ENCODE results near the gene LRP2. TPM values are rescaled to one million over a fixed set of nuclear protein-coding genes. Genes with fewer than 3 reads are reported as not detected.

Gene LRP2
- total RNA-seq, 3 donors from 2014 or later (not counting 1 experiment from before 2014, with no cell fraction given): not detected

DNA sequence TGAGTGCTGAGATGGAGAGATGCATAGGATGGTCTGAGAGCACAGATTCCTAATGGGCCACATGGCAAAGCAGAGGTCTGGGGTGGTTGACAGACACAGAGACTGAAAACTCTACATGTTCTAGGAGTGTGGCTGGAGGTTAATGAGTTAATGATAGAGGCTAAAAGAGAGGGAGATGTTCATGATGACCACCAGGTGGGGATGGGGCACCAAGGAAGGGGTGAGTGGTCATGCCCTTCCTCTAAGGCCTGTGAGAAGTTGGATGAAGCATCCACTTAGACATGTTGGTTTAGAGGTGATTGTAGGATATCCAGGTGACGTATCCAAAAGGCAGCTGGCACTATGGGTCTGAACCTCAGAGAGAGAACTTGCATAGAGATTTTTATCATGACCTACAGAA is 102.1 kb downstream of the LRP2 start:
- Mint-ChIP-seq H3K36me3 (no peaks in the 10 kb centered on the region), H3K9me3 (peaks cover 0 to 2% of the 10 kb centered on the region in 2 donors), H3K27me3 (ENCODE audit: low read depth in 2 of 2) (peaks cover 5 to 12% of the 10 kb centered on the region in 2 donors), H3K27ac (no peak overlapping the region), H3K4me3 (no peak overlapping the region), H3K4me1 (no peaks in the 10 kb centered on the region)
- H3K27ac ChIP-seq (ENCODE audit: low read length): no peak overlapping the region
- H3K4me3 ChIP-seq (ENCODE audit: low read length): no peak overlapping the region
- no peaks in the 10 kb centered on the region for H3K27me3 ChIP-seq (ENCODE audit: control insufficient read depth, insufficient read depth, low read length)
- intact Hi-C loops (cut with micrococcal nuclease): no loop called here
- 91% methylated on average over 1 of the region's 1 CpG for WGBS (ENCODE audit: insufficient coverage)
- H3K4me1 ChIP-seq (ENCODE audit: control insufficient read depth, insufficient read depth, low read length): no peaks in the 10 kb centered on the region
- no peak for DNase-seq
- H3K9me3 ChIP-seq (ENCODE audit: control insufficient read depth, insufficient read depth, low read length): peaks cover 2% of the 10 kb centered on the region
- no peaks in the 10 kb centered on the region for H3K36me3 ChIP-seq (ENCODE audit: control insufficient read depth, insufficient read depth, low read length)
- no peak for ATAC-seq
- TF ChIP-seq CTCF (IDR thresholded peaks at IDR 0.05): no peak

- peaks cover 5 to 12% of the 10 kb centered on the region in 2 donors for H3K27me3 Mint-ChIP-seq (ENCODE audit: low read depth in 2 of 2)
- no peak overlapping the region for H3K4me3 ChIP-seq (ENCODE audit: low read length)
- WGBS (ENCODE audit: insufficient coverage): 86% methylated on average over 5 of the region's 5 CpGs
- H3K4me1 Mint-ChIP-seq: no peaks in the 10 kb centered on the region
- peaks cover 2% of the 10 kb centered on the region for H3K9me3 ChIP-seq (ENCODE audit: control insufficient read depth, insufficient read depth, low read length)
- no peak for TF ChIP-seq CTCF (IDR thresholded peaks at IDR 0.05)
- peaks cover 0 to 2% of the 10 kb centered on the region in 2 donors for H3K9me3 Mint-ChIP-seq
- H3K4me1 ChIP-seq (ENCODE audit: control insufficient read depth, insufficient read depth, low read length): no peaks in the 10 kb centered on the region
- ATAC-seq (no peak), DNase-seq (no peak)
- H3K27ac Mint-ChIP-seq: no peak overlapping the region
- H3K4me3 Mint-ChIP-seq: no peak overlapping the region
- intact Hi-C loops (cut with micrococcal nuclease): no loop called here
- no peaks in the 10 kb centered on the region for H3K36me3 ChIP-seq (ENCODE audit: control insufficient read depth, insufficient read depth, low read length)
- no peak overlapping the region for H3K27ac ChIP-seq (ENCODE audit: low read length)
- H3K36me3 Mint-ChIP-seq: no peaks in the 10 kb centered on the region
- no peaks in the 10 kb centered on the region for H3K27me3 ChIP-seq (ENCODE audit: control insufficient read depth, insufficient read depth, low read length)
These were observed 102.9 kb downstream of the LRP2 start for GRCh38 chr2:169259402-169259801.

- Mint-ChIP-seq H3K4me1 (no peaks in the 10 kb centered on the region), H3K27ac (no peak overlapping the region), H3K4me3 (no peak overlapping the region), H3K27me3 (ENCODE audit: low read depth in 2 of 2) (peaks cover 5 to 12% of the 10 kb centered on the region in 2 donors), H3K36me3 (no peaks in the 10 kb centered on the region), H3K9me3 (peaks cover 0 to 2% of the 10 kb centered on the region in 2 donors)
- intact Hi-C loops (cut with micrococcal nuclease): no loop called here
- no peak for DNase-seq
- no peaks in the 10 kb centered on the region for H3K9me3 ChIP-seq (ENCODE audit: control insufficient read depth, insufficient read depth, low read length)
- ATAC-seq: no peak
- no peaks in the 10 kb centered on the region for H3K36me3 ChIP-seq (ENCODE audit: control insufficient read depth, insufficient read depth, low read length)
- WGBS (ENCODE audit: insufficient coverage): 78% methylated on average over 1 of the region's 3 CpGs
- no peak overlapping the region for H3K27ac ChIP-seq (ENCODE audit: low read length)
- no peaks in the 10 kb centered on the region for H3K27me3 ChIP-seq (ENCODE audit: control insufficient read depth, insufficient read depth, low read length)
- H3K4me3 ChIP-seq (ENCODE audit: low read length): no peak overlapping the region
- no peak for TF ChIP-seq CTCF (IDR thresholded peaks at IDR 0.05)
- no peaks in the 10 kb centered on the region for H3K4me1 ChIP-seq (ENCODE audit: control insufficient read depth, insufficient read depth, low read length)
These were observed 104.2 kb downstream of the LRP2 start for GRCh38 chr2:169258045-169258601.

DNA sequence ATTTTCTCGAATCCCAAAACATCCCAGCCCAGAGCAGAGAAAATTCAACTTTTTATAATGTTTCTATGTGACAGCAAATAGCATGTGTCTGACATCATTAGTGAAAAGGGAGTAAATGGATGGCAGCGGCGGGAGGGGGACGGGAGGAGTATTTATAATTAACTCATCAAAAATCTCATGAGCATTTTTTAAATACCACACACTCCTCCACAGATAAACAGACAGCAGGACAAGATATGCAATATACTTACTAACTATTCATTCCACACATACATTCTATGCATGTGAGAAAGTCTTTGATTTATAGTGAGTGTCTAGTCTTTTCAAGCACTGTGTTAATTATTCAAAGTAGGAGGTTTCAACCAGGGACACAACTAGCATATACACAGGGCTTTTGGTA is 107.6 kb downstream of the LRP2 start:
- no peak for TF ChIP-seq CTCF (IDR thresholded peaks at IDR 0.05)
- H3K4me1 ChIP-seq (ENCODE audit: control insufficient read depth, insufficient read depth, low read length): no peaks in the 10 kb centered on the region
- no peak for DNase-seq
- H3K4me1 Mint-ChIP-seq: no peaks in the 10 kb centered on the region
- H3K27me3 Mint-ChIP-seq (ENCODE audit: low read depth in 2 of 2): peaks cover 0 to 10% of the 10 kb centered on the region in 2 donors
- no peak overlapping the region for H3K4me3 ChIP-seq (ENCODE audit: low read length)
- H3K27ac Mint-ChIP-seq: no peak overlapping the region
- H3K27me3 ChIP-seq (ENCODE audit: control insufficient read depth, insufficient read depth, low read length): no peaks in the 10 kb centered on the region
- no peaks in the 10 kb centered on the region for H3K9me3 ChIP-seq (ENCODE audit: control insufficient read depth, insufficient read depth, low read length)
- no peak overlapping the region for H3K27ac ChIP-seq (ENCODE audit: low read length)
- no peaks in the 10 kb centered on the region for H3K9me3 Mint-ChIP-seq
- H3K4me3 Mint-ChIP-seq: no peak overlapping the region
- no peak for ATAC-seq
- H3K36me3 Mint-ChIP-seq: no peaks in the 10 kb centered on the region
- intact Hi-C loops (cut with micrococcal nuclease): no loop called here
- H3K36me3 ChIP-seq (ENCODE audit: control insufficient read depth, insufficient read depth, low read length): no peaks in the 10 kb centered on the region
- no CpG with 5 or more reads among the region's 4 CpGs for WGBS (ENCODE audit: insufficient coverage)

All from natural killer cell (primary cell).